Gastroesophageal sphincter (tissue), 4 donors: ENCODE measurements around the gene RIC8B. TPM values are rescaled to one million over a fixed set of nuclear protein-coding genes. Genes with fewer than 3 reads are reported as not detected.

Source experiments
- ATAC-seq: fragments of 150-250 bp; one replicate; pipeline ENCODE4 v1.9.1; 2016; ENCODE audit warnings: mild to moderate bottlenecking, moderate library complexity
- H3K27ac ChIP-seq, 4 donors: fragments of 200-600 bp; sonication (generic) in 3 of 4; 1 replicate in 3 of 4; 2 replicates in 1 of 4; pipeline ENCODE4 v1.5.1; 2016 to 2019
- H3K27me3 ChIP-seq: fragments of 200-600 bp; sonication (generic); one replicate; pipeline ENCODE4 v1.5.1; 2019
- H3K36me3 ChIP-seq, 2 donors: fragments of 200-600 bp; sonication (generic); one replicate each; pipeline ENCODE4 v1.5.1; 2019; ENCODE audit warnings: control low read depth in 1 of 2
- H3K4me1 ChIP-seq, 3 donors: fragments of 200-600 bp; sonication (generic); 1 replicate in 2 of 3; 2 replicates in 1 of 3; pipeline ENCODE4 v1.5.1; 2016 to 2019; ENCODE audit warnings: control low read depth in 2 of 3
- H3K4me3 ChIP-seq, 2 donors: fragments of 200-600 bp; sonication (generic); one replicate each; pipeline ENCODE4 v1.5.1; 2019; ENCODE audit warnings: mild to moderate bottlenecking in 1 of 2, moderate library complexity in 1 of 2
- H3K9me3 ChIP-seq, 3 donors: fragments of 200-600 bp; sonication (generic); one replicate each; pipeline ENCODE4 v1.5.1; 2017 to 2019; ENCODE audit warnings: control low read depth in 2 of 3
- EP300 ChIP-seq: sonication (generic); formaldehyde crosslinking; IDR thresholded peaks from one replicate; pipeline ENCODE4 v1.6.1; 2017; ENCODE audit warnings: antibody characterized with exemption, mild to moderate bottlenecking
- POLR2A ChIP-seq, 2 donors: fragments of 450-650 bp; IDR thresholded peaks; one replicate each; pipeline ENCODE4 v1.6.1; 2017; ENCODE audit warnings: antibody characterized with exemption in 2 of 2, mild to moderate bottlenecking in 2 of 2, moderate library complexity in 1 of 2
- POLR2AphosphoS5 ChIP-seq: sonication (generic); formaldehyde crosslinking; IDR thresholded peaks from one replicate; pipeline ENCODE4 v1.6.1; 2017; ENCODE audit warnings: antibody characterized with exemption
- WGBS, 2 donors: methylation state at CpG; one replicate each; pipeline ENCODE4 v1.1.5; 2018; ENCODE audit warnings: low coverage in 1 of 2; 5-methylcytosine and 5-hydroxymethylcytosine counted together
- total RNA-seq, 4 donors: library from RNA; depleted of rRNA; stranded (reverse); fragments of >200 nt; gene quantifications; one replicate each; pipeline ENCODE4 v1.1.0, GENCODE V29; 2016
- TF ChIP-seq, protein P1 (sequence below), 4 experiments: fragments of 200-600 bp in 2 of 4; fragments of 450-650 bp in 2 of 4; sonication (generic) in 1 of 4; IDR thresholded peaks; one replicate each; pipeline ENCODE4 v1.5.1; 2017 to 2019; ENCODE audit warnings: antibody characterized with exemption in 4 of 4, mild to moderate bottlenecking in 2 of 4, moderate library complexity in 2 of 4

RIC8B gene
- total RNA-seq, 4 donors from 2014 or later = 13.3 to 18.4 (median 15.6) TPM

DNA sequence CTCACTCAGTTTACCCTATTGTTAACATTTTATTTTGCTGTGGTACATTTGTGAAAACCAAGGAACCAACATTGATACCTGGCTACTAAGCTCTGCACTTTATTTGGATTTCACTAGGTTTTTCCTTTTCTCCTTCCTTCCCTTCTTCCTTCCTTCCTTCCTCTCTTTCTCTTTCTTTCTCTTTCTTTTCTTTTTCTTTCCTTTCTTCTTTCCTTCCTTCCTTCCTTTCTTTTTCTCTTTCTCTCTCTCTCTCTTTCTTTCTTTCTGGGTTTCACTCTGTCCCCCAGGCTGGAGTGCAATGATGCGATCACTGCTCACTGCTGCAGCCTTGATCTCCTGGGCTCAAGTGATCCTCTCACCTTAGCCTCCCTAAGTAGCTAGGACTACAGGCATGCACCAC, 152.2 kb downstream of the RIC8B start:
- 100% methylated on average over 1 of the region's 1 CpG for WGBS, 2 donors
- no peaks in the 10 kb centered on the region for H3K4me1 ChIP-seq
- no peak overlapping the region for H3K27ac ChIP-seq
- H3K27me3 ChIP-seq = no peaks in the 10 kb centered on the region
- no peaks in the 10 kb centered on the region for H3K36me3 ChIP-seq
- H3K4me3 ChIP-seq = no peak overlapping the region
- TF ChIP-seq EP300 (no peak), POLR2A (IDR thresholded peaks at IDR 0.05) (no peak), POLR2AphosphoS5 (no peak)
- no peaks in the 10 kb centered on the region for H3K9me3 ChIP-seq
- no peak for ATAC-seq

DNA sequence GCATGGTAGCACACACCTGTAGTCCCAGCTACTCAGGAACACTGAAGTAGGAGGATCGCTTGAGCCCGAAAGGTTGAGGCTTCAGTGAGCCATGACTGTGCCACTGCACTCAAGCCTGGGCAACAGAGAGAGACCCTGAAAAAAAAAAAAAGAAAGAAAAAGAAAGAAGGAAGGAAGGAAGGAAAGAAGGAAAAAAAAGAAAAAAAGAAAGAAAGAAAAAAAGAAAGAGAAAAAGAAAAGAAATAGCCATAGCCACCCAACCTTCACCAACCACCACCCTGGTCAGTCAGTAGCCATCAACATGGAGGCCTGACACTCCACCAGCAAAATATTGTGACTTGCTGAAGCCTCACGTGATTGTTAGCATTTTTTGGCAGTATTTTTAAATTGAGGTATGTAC, 159.8 kb downstream of the RIC8B start:
- no peak for ATAC-seq
- peaks cover 0 to 8% (median 0%) of the 10 kb centered on the region in 3 donors for H3K9me3 ChIP-seq
- H3K36me3 ChIP-seq = no peaks in the 10 kb centered on the region
- no peak overlapping the region for H3K27ac ChIP-seq
- no peaks in the 10 kb centered on the region for H3K27me3 ChIP-seq
- TF ChIP-seq, protein P1, sequence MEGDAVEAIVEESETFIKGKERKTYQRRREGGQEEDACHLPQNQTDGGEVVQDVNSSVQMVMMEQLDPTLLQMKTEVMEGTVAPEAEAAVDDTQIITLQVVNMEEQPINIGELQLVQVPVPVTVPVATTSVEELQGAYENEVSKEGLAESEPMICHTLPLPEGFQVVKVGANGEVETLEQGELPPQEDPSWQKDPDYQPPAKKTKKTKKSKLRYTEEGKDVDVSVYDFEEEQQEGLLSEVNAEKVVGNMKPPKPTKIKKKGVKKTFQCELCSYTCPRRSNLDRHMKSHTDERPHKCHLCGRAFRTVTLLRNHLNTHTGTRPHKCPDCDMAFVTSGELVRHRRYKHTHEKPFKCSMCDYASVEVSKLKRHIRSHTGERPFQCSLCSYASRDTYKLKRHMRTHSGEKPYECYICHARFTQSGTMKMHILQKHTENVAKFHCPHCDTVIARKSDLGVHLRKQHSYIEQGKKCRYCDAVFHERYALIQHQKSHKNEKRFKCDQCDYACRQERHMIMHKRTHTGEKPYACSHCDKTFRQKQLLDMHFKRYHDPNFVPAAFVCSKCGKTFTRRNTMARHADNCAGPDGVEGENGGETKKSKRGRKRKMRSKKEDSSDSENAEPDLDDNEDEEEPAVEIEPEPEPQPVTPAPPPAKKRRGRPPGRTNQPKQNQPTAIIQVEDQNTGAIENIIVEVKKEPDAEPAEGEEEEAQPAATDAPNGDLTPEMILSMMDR (IDR thresholded peaks at IDR 0.05) = no peak
- TF ChIP-seq POLR2A (IDR thresholded peaks at IDR 0.05) (no peak), EP300 (no peak), POLR2AphosphoS5 (no peak)
- H3K4me3 ChIP-seq = no peak overlapping the region
- WGBS, 2 donors = 89% methylated on average over 3 of the region's 3 CpGs; no CpG with 5 or more reads in 1 of the 2 donors
- no peaks in the 10 kb centered on the region for H3K4me1 ChIP-seq

Other genes with a start within 250 kb of the RIC8B start
- gene RFX4, start 191.7 kb upstream of the RIC8B start, total RNA-seq = not detected
- gene TMEM263, start 181.2 kb downstream of the RIC8B start, total RNA-seq = 10 to 100 TPM; 36.1 to 48.1 (median 42.0) TPM
- gene MTERF2, start 212.5 kb downstream of the RIC8B start, total RNA-seq = 10 to 100 TPM; 22.5 to 35.0 (median 29.4) TPM